NCI-H460 (cell line): ENCODE data around the gene FBP1. TPM values are rescaled to one million over a fixed set of nuclear protein-coding genes. Genes with fewer than 3 reads are reported as not detected.
"Not testable (repeated sequence)": the region's sequence is repeated elsewhere in the genome, so short reads cannot be mapped to it uniquely, and the experiment has no call there.

ENCODE experiments used
- DNase-seq: peaks from one replicate; pipeline ENCODE4 v3.0.0-alpha.2; 2016; ENCODE audit warnings: low read depth; ENCODE audit errors: extremely low read depth
- total RNA-seq: library from RNA; depleted of rRNA; stranded (reverse); fragments of >200 nt; shearing (Covaris generic); gene quantifications from 2 replicates; pipeline ENCODE4 v1.2.3, GENCODE V29; 2014

Gene FBP1
- total RNA-seq, 1 experiment from 2014 or later, result 0.12 TPM

- DNase-seq, result peak; percentile 44
Measured at GRCh38 chr9:94623253-94623652, 16.1 kb downstream of the FBP1 start.

- no peak for DNase-seq
Measured at GRCh38 chr9:94622087-94622800, 17.1 kb downstream of the FBP1 start.

GRCh38 chr9:94619026-94619425, 20.3 kb downstream of the FBP1 start:
- no peak for DNase-seq

- no peak for DNase-seq
Measured at GRCh38 chr9:94613003-94613402, 26.3 kb downstream of the FBP1 start.

GRCh38 chr9:94612071-94612470, 27.2 kb downstream of the FBP1 start:
- DNase-seq, result no peak

- DNase-seq, result no peak
Measured at GRCh38 chr9:94611638-94612068, 27.7 kb downstream of the FBP1 start.

GRCh38 chr9:94610181-94610606, 29.1 kb downstream of the FBP1 start:
- DNase-seq, result no peak

- DNase-seq, result no peak
Measured at GRCh38 chr9:94607423-94607691, 32.0 kb downstream of the FBP1 start.

- no peak for DNase-seq
Measured at GRCh38 chr9:94606646-94607422, 32.5 kb downstream of the FBP1 start.

GRCh38 chr9:94603259-94604160, 35.8 kb downstream of the FBP1 start:
- peak; percentile 67 for DNase-seq

GRCh38 chr9:94602666-94603065, 36.7 kb downstream of the FBP1 start:
- DNase-seq, result no peak

- DNase-seq, result no peak
Measured at GRCh38 chr9:94600715-94601114, 38.6 kb downstream of the FBP1 start.

GRCh38 chr9:94600258-94600657, 39.1 kb downstream of the FBP1 start:
- DNase-seq, result no peak

- no peak for DNase-seq
Measured at GRCh38 chr9:94599102-94599501, 40.2 kb downstream of the FBP1 start.

- DNase-seq, result no peak
Measured at GRCh38 chr9:94593459-94594345, 45.6 kb downstream of the FBP1 start, which contains the start of gene FBP2. TSS of gene FBP2 (minus strand) at chr9:94593824. CDS start at chr9:94593726, 98 bp downstream.

- DNase-seq, result not testable (repeated sequence)
Measured at GRCh38 chr9:94592683-94593082, 46.6 kb downstream of the FBP1 start.

- DNase-seq, result no peak
Measured at GRCh38 chr9:94591876-94592275, 47.4 kb downstream of the FBP1 start.

- DNase-seq, result not testable (repeated sequence)
Measured at GRCh38 chr9:94591046-94591545, 48.2 kb downstream of the FBP1 start.

- DNase-seq, result no peak
Measured at GRCh38 chr9:94588681-94589080, 50.6 kb downstream of the FBP1 start.

- no peak for DNase-seq
Measured at GRCh38 chr9:94586814-94587213, 52.5 kb downstream of the FBP1 start.
